SJSA1 (cell line): ENCODE results near the gene KRTAP10-7. TPM values are rescaled to one million over a fixed set of nuclear protein-coding genes. Genes with fewer than 3 reads are reported as not detected.
"Not testable (repeated sequence)": the region's sequence is repeated elsewhere in the genome, so short reads cannot be mapped to it uniquely, and the experiment has no call there.

Experiments used
- DNase-seq, 2 experiments: peaks; one replicate each; pipeline ENCODE4 v3.0.0-alpha.2; 2015 to 2020; ENCODE audit warnings: low spot score in 2 of 2, low read depth in 1 of 2
- H3K27ac ChIP-seq: fragments of 250-450 bp; sonication (Bioruptor Pico); 2 replicates; pipeline ENCODE4 v1.5.1; 2020; ENCODE audit warnings: mild to moderate bottlenecking, moderate library complexity
- H3K27me3 ChIP-seq: fragments of 250-450 bp; sonication (Bioruptor Pico); replicated peaks from 2 replicates; pipeline ENCODE4 v1.5.1; 2020; ENCODE audit warnings: mild to moderate bottlenecking, moderate library complexity
- H3K36me3 ChIP-seq: fragments of 250-450 bp; sonication (Bioruptor Pico); 2 replicates; pipeline ENCODE4 v1.5.1; 2020; ENCODE audit warnings: mild to moderate bottlenecking
- H3K4me1 ChIP-seq: fragments of 250-450 bp; sonication (Bioruptor Pico); replicated peaks from 2 replicates; pipeline ENCODE4 v1.6.1; 2021; ENCODE audit warnings: mild to moderate bottlenecking
- H3K4me3 ChIP-seq: fragments of 250-450 bp; sonication (Bioruptor Pico); 2 replicates; pipeline ENCODE4 v1.5.1; 2020; ENCODE audit warnings: mild to moderate bottlenecking
- H3K9me3 ChIP-seq: fragments of 250-450 bp; sonication (Bioruptor Pico); replicated peaks from 2 replicates; pipeline ENCODE4 v1.5.1; 2020; ENCODE audit warnings: mild to moderate bottlenecking
- total RNA-seq: library from RNA; depleted of rRNA; stranded (reverse); fragments of >200 nt; shearing (Covaris generic); gene quantifications from 2 replicates; pipeline ENCODE4 v1.2.3, GENCODE V29; 2014; rRNA removed

KRTAP10-7 gene
- total RNA-seq = not detected in 2 replicates

GRCh38 chr21:44600118-44600978, at the start of gene KRTAP10-7:
TSS of gene KRTAP10-7 (plus strand) at chr21:44600597. CDS start at chr21:44600622, 25 bp downstream.
- not testable (repeated sequence) for H3K27ac ChIP-seq, H3K4me3 ChIP-seq, H3K4me1 ChIP-seq, DNase-seq, H3K9me3 ChIP-seq, H3K36me3 ChIP-seq
- peaks cover 16% of the 10 kb centered on the region; the same call in 1 of the 2 replicates for H3K27me3 ChIP-seq

- H3K27me3 ChIP-seq = peaks cover 13% of the 10 kb centered on the region
- H3K4me1 ChIP-seq = no peaks in the 10 kb centered on the region
- H3K9me3 ChIP-seq = peaks cover 2% of the 10 kb centered on the region; the same call in 1 of the 2 replicates
- H3K4me3 ChIP-seq = no peak overlapping the region
- no peaks in the 10 kb centered on the region for H3K36me3 ChIP-seq
- DNase-seq = no peak
- no peak overlapping the region for H3K27ac ChIP-seq
Measured at GRCh38 chr21:44550807-44551206, 49.6 kb upstream of the KRTAP10-7 start.

DNA sequence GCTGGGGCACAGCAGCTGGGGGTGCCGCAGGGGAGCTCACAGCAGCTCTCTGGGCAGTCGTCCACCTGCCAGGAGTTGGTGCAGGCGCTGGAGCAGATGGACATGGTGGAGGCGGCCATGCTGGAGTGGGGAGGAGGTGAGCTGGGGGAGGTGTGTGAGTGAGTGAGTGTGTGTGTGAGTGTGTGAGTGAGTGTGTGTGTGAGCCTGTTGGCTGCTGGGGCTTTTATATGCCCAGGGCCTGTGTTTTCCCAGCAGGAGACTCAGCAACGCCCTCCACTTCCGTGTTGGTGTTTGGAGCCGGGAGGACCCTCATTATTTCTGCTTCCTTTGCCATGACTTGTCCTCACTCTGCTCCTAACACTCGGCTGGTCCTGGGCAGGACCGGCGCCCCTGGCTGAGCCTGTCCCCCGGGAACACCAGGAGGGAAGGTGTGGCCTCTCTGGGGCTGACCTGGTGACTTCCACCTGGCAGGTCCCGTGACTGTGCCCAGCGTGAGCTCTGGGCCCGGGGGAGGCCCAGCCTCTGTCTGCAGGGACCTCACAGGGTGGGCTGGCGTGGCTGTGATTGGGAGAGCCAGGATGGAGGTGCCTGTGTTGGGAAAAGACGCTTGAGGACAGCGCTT, 48.9 kb upstream of the KRTAP10-7 start, which contains the start of gene KRTAP10-2:
TSS of gene KRTAP10-2 (minus strand) at position 166 of the 622 bp plus-strand sequence. CDS start at position 119, 47 bp downstream.
- Histone ChIP-seq H3K27ac (no peak within 1 kb of the TSS), H3K4me3 (no peak within 1 kb of the TSS), H3K27me3 (peaks cover 13% of the 10 kb centered on the region), H3K36me3 (no peaks in the 10 kb centered on the region), H3K4me1 (no peaks in the 10 kb centered on the region), H3K9me3 (peaks cover 2% of the 10 kb centered on the region; the same call in 1 of the 2 replicates)
- DNase-seq = no peak

GRCh38 chr21:44552136-44552535, 48.3 kb upstream of the KRTAP10-7 start:
- H3K4me1 ChIP-seq = no peaks in the 10 kb centered on the region
- H3K27me3 ChIP-seq = peaks cover 13% of the 10 kb centered on the region
- H3K36me3 ChIP-seq = no peaks in the 10 kb centered on the region
- H3K4me3 ChIP-seq = no peak overlapping the region
- no peak for DNase-seq
- no peaks in the 10 kb centered on the region for H3K9me3 ChIP-seq
- H3K27ac ChIP-seq = no peak overlapping the region

- H3K9me3 ChIP-seq = no peaks in the 10 kb centered on the region
- no peaks in the 10 kb centered on the region for H3K36me3 ChIP-seq
- H3K4me1 ChIP-seq = no peaks in the 10 kb centered on the region
- H3K27ac ChIP-seq = no peak overlapping the region
- DNase-seq = no peak
- peaks cover 13% of the 10 kb centered on the region; the same call in 1 of the 2 replicates for H3K27me3 ChIP-seq
- no peak overlapping the region for H3K4me3 ChIP-seq
Measured at GRCh38 chr21:44552681-44553080, 47.7 kb upstream of the KRTAP10-7 start.

GRCh38 chr21:44555200-44555875, 45.1 kb upstream of the KRTAP10-7 start:
- DNase-seq = no peak
- H3K36me3 ChIP-seq = no peaks in the 10 kb centered on the region
- H3K4me3 ChIP-seq = no peak overlapping the region
- no peaks in the 10 kb centered on the region for H3K9me3 ChIP-seq
- peaks cover 10% of the 10 kb centered on the region; the same call in 1 of the 2 replicates for H3K27me3 ChIP-seq
- H3K4me1 ChIP-seq = no peaks in the 10 kb centered on the region
- no peak overlapping the region for H3K27ac ChIP-seq

- DNase-seq = no peak
- H3K9me3 ChIP-seq = no peaks in the 10 kb centered on the region
- H3K4me3 ChIP-seq = no peak overlapping the region
- H3K36me3 ChIP-seq = no peaks in the 10 kb centered on the region
- no peak overlapping the region for H3K27ac ChIP-seq
- H3K4me1 ChIP-seq = no peaks in the 10 kb centered on the region
- peaks cover 10% of the 10 kb centered on the region; the same call in 1 of the 2 replicates for H3K27me3 ChIP-seq
Measured at GRCh38 chr21:44556879-44557278, 43.5 kb upstream of the KRTAP10-7 start.

- DNase-seq = no peak
- Histone ChIP-seq H3K27me3 (peaks cover 10% of the 10 kb centered on the region; the same call in 1 of the 2 replicates), H3K9me3 (no peaks in the 10 kb centered on the region), H3K4me1 (no peaks in the 10 kb centered on the region), H3K4me3 (no peak overlapping the region), H3K27ac (no peak overlapping the region), H3K36me3 (no peaks in the 10 kb centered on the region)
Measured at GRCh38 chr21:44557491-44558328, 42.7 kb upstream of the KRTAP10-7 start.

- not testable (repeated sequence) for H3K4me3 ChIP-seq, H3K9me3 ChIP-seq, H3K27me3 ChIP-seq, DNase-seq, H3K36me3 ChIP-seq, H3K4me1 ChIP-seq, H3K27ac ChIP-seq
Measured at GRCh38 chr21:44558329-44558675, 42.1 kb upstream of the KRTAP10-7 start.

GRCh38 chr21:44558695-44559094, 41.7 kb upstream of the KRTAP10-7 start, which contains the start of gene KRTAP10-3:
TSS of gene KRTAP10-3 (minus strand) at chr21:44558795. CDS start at chr21:44558715, 80 bp downstream.
- Histone ChIP-seq H3K9me3 (no peaks in the 10 kb centered on the region), H3K27ac (no peak within 1 kb of the TSS), H3K27me3 (peaks cover 10% of the 10 kb centered on the region; the same call in 1 of the 2 replicates), H3K36me3 (no peaks in the 10 kb centered on the region), H3K4me1 (no peaks in the 10 kb centered on the region), H3K4me3 (no peak within 1 kb of the TSS)
- no peak for DNase-seq

DNA sequence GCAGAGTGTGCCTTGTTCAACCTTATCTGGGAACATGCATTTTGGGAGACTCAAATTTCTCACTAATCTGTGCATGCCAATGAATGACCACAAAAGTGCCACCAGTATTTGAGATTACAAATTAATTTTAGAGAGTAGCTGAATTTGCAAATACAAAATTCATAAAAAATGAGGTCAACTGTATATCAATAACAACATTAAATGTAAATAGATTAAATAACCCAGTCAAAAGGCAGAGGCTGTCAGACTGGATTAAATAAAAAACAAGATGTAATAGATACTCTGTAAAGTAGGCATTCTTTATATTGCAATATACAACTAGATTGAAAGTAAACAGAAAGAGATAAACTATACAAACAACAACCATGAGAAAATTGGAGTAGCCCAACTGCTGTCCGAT, 36.3 kb upstream of the KRTAP10-7 start:
- Histone ChIP-seq H3K4me1 (no peaks in the 10 kb centered on the region), H3K36me3 (no peaks in the 10 kb centered on the region), H3K27me3 (peaks cover 7% of the 10 kb centered on the region; the same call in 1 of the 2 replicates), H3K9me3 (no peaks in the 10 kb centered on the region), H3K27ac (no peak overlapping the region), H3K4me3 (no peak overlapping the region)
- DNase-seq = no peak

DNA sequence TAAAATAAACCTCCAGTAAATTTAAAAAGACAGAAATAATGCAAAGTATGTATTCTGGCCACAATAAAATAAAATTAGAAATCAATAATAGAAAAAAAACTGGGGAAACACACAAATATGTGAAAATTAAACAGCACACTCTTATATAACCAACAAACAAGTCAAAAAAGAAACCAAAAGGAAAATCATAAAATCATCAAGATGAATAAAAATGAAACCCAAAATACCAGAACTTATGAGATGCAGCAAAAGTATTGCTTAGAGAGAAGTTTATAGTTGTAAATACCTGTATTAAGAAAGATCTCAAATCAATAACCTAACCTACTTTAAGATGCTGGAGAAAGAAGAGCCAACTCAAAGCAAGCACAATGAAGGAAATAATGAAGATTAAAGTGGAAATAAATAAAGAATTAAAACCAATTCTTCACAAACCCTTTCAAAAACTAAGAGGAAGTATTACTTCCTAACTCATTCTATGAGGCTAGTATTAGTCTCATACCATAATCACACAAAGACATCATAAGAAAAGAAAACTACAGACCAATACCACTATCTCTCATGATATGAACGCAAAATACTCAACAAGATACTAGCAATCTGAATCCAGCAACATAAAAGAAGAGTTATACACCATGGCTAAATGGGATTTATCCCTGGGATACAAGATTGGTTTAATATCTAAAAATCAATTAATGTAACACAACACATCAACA, 35.4 kb upstream of the KRTAP10-7 start:
- peaks cover 7% of the 10 kb centered on the region; the same call in 1 of the 2 replicates for H3K27me3 ChIP-seq
- H3K9me3 ChIP-seq = no peaks in the 10 kb centered on the region
- no peak for DNase-seq
- no peaks in the 10 kb centered on the region for H3K4me1 ChIP-seq
- H3K27ac ChIP-seq = no peak overlapping the region
- H3K4me3 ChIP-seq = no peak overlapping the region
- H3K36me3 ChIP-seq = no peaks in the 10 kb centered on the region
